CD4-positive, alpha-beta T cell (primary cell): Measurements from ENCODE around the gene DNAJB12. TPM values are rescaled to one million over a fixed set of nuclear protein-coding genes. Genes with fewer than 3 reads are reported as not detected.
"Not testable (repeated sequence)": the region's sequence is repeated elsewhere in the genome, so short reads cannot be mapped to it uniquely, and the experiment has no call there.

Experiments used
- ATAC-seq: fragments of 200-7000 bp; cut with Tn5 transposase; one replicate; pipeline ENCODE4 v1.10.0; 2022; ENCODE audit warnings: mild to moderate bottlenecking; ENCODE audit not compliant: poor library complexity
- CTCF ChIA-PET: fragments of 350-600 bp; sonication (Branson Sonifier 250); formaldehyde crosslinking; loops from one replicate; lab custom pipeline; 2021; ENCODE audit warnings: antibody characterized with exemption, inconsistent platforms; lab: Charles Lee
- POLR2A ChIA-PET: fragments of 350-600 bp; sonication (Branson Sonifier 250); formaldehyde crosslinking; loops from one replicate; lab custom pipeline; 2021; ENCODE audit warnings: antibody characterized with exemption, inconsistent platforms; lab: Charles Lee
- DNase-seq, 14 experiments: peaks; one replicate each; pipeline ENCODE4 v3.0.0-alpha.2; 2013 to 2020; ENCODE audit warnings: mixed read lengths in 2 of 14
- H3K27ac ChIP-seq, 2 donors: one replicate each; pipeline versions ENCODE4 v1.5.1 to v1.7.0; 2013; ENCODE audit warnings: low read length in 2 of 2, low read depth in 1 of 2, mild to moderate bottlenecking in 1 of 2
- H3K27me3 ChIP-seq, 2 experiments: 1 replicate in 1 of 2; 2 replicates in 1 of 2; pipeline versions ENCODE4 v1.6.1 to v1.7.0; 2013; ENCODE audit warnings: low read length in 2 of 2, control low read depth in 1 of 2, mild to moderate bottlenecking in 1 of 2, moderate library complexity in 1 of 2; ENCODE audit not compliant: insufficient read depth in 2 of 2, control insufficient read depth in 1 of 2
- H3K36me3 ChIP-seq: one replicate; pipeline ENCODE4 v1.6.1; 2013; ENCODE audit warnings: low read length, control low read depth; ENCODE audit not compliant: insufficient read depth
- H3K4me1 ChIP-seq: one replicate; pipeline ENCODE4 v1.6.1; 2013; ENCODE audit warnings: low read length, control low read depth; ENCODE audit not compliant: insufficient read depth
- H3K4me3 ChIP-seq: one replicate; pipeline ENCODE4 v1.5.1; 2013; ENCODE audit warnings: mild to moderate bottlenecking, low read length, moderate library complexity
- H3K9me3 ChIP-seq, 2 experiments: 1 replicate in 1 of 2; 2 replicates in 1 of 2; pipeline versions ENCODE4 v1.6.1 to v1.7.0; 2013; ENCODE audit warnings: low read length in 2 of 2, mild to moderate bottlenecking in 2 of 2, control low read depth in 1 of 2, moderate library complexity in 1 of 2; ENCODE audit not compliant: control insufficient read depth in 1 of 2, insufficient read depth in 1 of 2
- H3K27ac Mint-ChIP-seq: one replicate; pipeline ENCODE4 v1.8.0; 2020; ENCODE audit warnings: mixed read lengths
- H3K27me3 Mint-ChIP-seq: one replicate; pipeline ENCODE4 v1.8.0; 2021; ENCODE audit warnings: mixed read lengths
- H3K36me3 Mint-ChIP-seq: one replicate; pipeline ENCODE4 v1.8.0; 2021; ENCODE audit warnings: low read depth, mixed read lengths
- H3K4me1 Mint-ChIP-seq: one replicate; pipeline ENCODE4 v1.8.0; 2021; ENCODE audit warnings: low read depth, mixed read lengths
- H3K4me3 Mint-ChIP-seq: one replicate; pipeline ENCODE4 v1.8.0; 2020; ENCODE audit warnings: mild to moderate bottlenecking, mixed read lengths
- H3K9me3 Mint-ChIP-seq: one replicate; pipeline ENCODE4 v1.8.0; 2020; ENCODE audit warnings: mixed read lengths
- intact Hi-C, 2 experiments: fragments of 100-400 bp; cut with DNase I in 1 of 2; cut with micrococcal nuclease in 1 of 2; formaldehyde crosslinking; loops; one replicate each; pipeline versions ENCODE4 v1.15.1 to v1.9.0; 2023 to 2025; cut with DNase I, micrococcal nuclease
- total RNA-seq, 174 experiments: library from RNA in 2 of 174; stranded (reverse) in 2 of 174; gene quantifications; one replicate each; pipeline ENCODE4 v1.2.3 and lab custom pipeline; 2021 to 2026
- TF ChIP-seq, protein P1 (sequence below): fragments of 200-600 bp; IDR thresholded peaks from one replicate; pipeline ENCODE4 v1.8.0; 2022; ENCODE audit warnings: antibody characterized with exemption, mild to moderate bottlenecking

The DNAJB12 gene
- total RNA-seq, 2 experiments from 2014 or later: 25.2 to 27.0 TPM

DNA sequence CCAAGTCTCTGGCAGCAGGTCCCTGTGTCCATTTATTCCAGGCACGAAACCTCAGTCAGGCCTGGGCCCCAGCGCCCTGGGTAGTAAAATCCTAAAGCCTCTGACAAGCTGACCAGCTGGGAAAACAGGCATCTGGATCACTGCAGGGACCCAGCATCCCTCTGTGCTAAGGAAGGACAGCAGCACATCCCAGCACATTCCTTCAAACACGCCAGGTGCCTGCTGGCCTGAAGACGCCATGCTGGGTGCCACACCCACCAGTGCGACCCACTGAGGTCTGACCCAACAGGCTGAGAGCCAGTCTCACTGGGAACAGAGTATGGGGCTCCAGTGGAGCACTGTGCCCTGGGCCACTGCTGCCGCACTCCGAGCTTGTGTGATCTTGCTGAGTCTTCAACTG is 6.4 kb downstream of the DNAJB12 start:
- Mint-ChIP-seq H3K27ac (no peak overlapping the region), H3K9me3 (no peaks in the 10 kb centered on the region), H3K36me3 (peaks cover 54% of the 10 kb centered on the region), H3K4me1 (peaks cover 38% of the 10 kb centered on the region), H3K4me3 (no peak overlapping the region), H3K27me3 (no peaks in the 10 kb centered on the region)
- intact Hi-C loops: no loop called here
- DNase-seq (no peak), ATAC-seq (no peak)
- TF ChIP-seq, protein P1, sequence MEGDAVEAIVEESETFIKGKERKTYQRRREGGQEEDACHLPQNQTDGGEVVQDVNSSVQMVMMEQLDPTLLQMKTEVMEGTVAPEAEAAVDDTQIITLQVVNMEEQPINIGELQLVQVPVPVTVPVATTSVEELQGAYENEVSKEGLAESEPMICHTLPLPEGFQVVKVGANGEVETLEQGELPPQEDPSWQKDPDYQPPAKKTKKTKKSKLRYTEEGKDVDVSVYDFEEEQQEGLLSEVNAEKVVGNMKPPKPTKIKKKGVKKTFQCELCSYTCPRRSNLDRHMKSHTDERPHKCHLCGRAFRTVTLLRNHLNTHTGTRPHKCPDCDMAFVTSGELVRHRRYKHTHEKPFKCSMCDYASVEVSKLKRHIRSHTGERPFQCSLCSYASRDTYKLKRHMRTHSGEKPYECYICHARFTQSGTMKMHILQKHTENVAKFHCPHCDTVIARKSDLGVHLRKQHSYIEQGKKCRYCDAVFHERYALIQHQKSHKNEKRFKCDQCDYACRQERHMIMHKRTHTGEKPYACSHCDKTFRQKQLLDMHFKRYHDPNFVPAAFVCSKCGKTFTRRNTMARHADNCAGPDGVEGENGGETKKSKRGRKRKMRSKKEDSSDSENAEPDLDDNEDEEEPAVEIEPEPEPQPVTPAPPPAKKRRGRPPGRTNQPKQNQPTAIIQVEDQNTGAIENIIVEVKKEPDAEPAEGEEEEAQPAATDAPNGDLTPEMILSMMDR: no peak
- Histone ChIP-seq H3K27ac (no peak overlapping the region), H3K27me3 (no peaks in the 10 kb centered on the region), H3K4me3 (no peak overlapping the region), H3K4me1 (peaks cover 20% of the 10 kb centered on the region), H3K36me3 (peaks cover 60% of the 10 kb centered on the region), H3K9me3 (no peaks in the 10 kb centered on the region)
- ChIA-PET POLR2A (interaction anchor here (1.0 kb wide), 1 partner anchor 28 kb away, joined by 3 read pairs; no protein-coding TSS in a partner anchor), CTCF (no interaction called here)

DNA sequence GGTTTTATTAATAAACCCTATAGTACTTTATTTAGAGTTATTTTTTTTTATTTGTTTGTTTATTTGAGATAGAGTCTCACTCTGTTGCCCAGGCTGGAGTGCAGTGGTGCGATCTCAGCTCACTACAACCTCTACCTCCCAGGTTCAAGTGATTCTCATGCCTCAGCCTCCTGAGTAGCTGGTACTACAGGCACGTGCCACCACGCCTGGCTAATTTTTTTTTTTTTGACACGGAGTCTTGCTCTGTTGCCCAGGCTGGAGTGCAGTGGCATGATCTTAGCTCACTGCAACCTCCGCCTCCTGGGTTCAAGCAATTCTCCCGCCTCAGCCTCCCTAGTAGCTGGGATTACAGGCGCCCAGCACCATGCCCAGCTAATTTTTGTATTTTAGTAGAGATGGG is 8.6 kb downstream of the DNAJB12 start:
- H3K9me3 ChIP-seq, H3K27me3 Mint-ChIP-seq, H3K27ac Mint-ChIP-seq, H3K27me3 ChIP-seq, H3K27ac ChIP-seq, DNase-seq, ATAC-seq, H3K4me3 Mint-ChIP-seq, H3K4me3 ChIP-seq, CTCF ChIA-PET, intact Hi-C loops, H3K9me3 Mint-ChIP-seq: not testable (repeated sequence)
- H3K4me1 Mint-ChIP-seq: peaks cover 17% of the 10 kb centered on the region
- Histone ChIP-seq H3K36me3 (peaks cover 64% of the 10 kb centered on the region), H3K4me1 (peaks cover 13% of the 10 kb centered on the region)
- POLR2A ChIA-PET: interaction anchor here (1.2 kb wide), 1 partner anchor 292 kb away, joined by 5 read pairs; no protein-coding TSS in a partner anchor
- peaks cover 57% of the 10 kb centered on the region for H3K36me3 Mint-ChIP-seq

DNA sequence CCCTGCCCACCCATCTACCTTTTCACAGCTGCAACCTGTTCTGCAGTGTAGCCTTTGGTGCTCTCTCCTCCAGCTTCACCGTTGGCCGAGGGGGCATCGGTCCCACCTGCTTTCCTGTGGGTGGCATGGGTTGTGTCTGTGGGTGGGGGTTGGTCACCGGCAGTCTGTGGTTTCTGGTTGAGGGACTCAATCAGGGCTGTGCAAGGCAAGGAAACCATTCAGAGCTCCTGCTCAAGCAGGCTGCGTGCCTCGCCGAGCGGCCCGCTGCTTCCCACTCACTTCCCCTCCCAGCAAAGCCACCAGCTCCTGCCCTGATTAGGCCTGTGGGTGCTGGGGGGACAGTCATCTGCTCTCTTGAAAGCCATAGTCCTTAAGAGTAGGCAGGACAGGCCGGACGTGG is 9.8 kb downstream of the DNAJB12 start:
- POLR2A ChIA-PET: interaction anchor here (1.2 kb wide), 1 partner anchor 291 kb away, joined by 5 read pairs; no protein-coding TSS in a partner anchor
- no peak overlapping the region for H3K27ac Mint-ChIP-seq
- no peaks in the 10 kb centered on the region for H3K27me3 Mint-ChIP-seq
- Histone ChIP-seq H3K4me1 (peaks cover 20% of the 10 kb centered on the region), H3K27ac (no peak overlapping the region), H3K9me3 (no peaks in the 10 kb centered on the region), H3K4me3 (no peak overlapping the region), H3K27me3 (no peaks in the 10 kb centered on the region), H3K36me3 (peaks cover 59% of the 10 kb centered on the region)
- intact Hi-C loops: loop anchor here in 1 of 2 experiments (5.0 kb wide), 1 partner anchor 388 kb away; no protein-coding TSS in a partner anchor
- DNase-seq: no peak
- peaks cover 22% of the 10 kb centered on the region for H3K4me1 Mint-ChIP-seq
- CTCF ChIA-PET: interaction anchor here (0.7 kb wide), 1 partner anchor 572 kb away, joined by 5 read pairs; no protein-coding TSS in a partner anchor
- H3K36me3 Mint-ChIP-seq: peaks cover 57% of the 10 kb centered on the region
- TF ChIP-seq, protein P1: no peak
- H3K9me3 Mint-ChIP-seq: no peaks in the 10 kb centered on the region
- no peak for ATAC-seq
- no peak overlapping the region for H3K4me3 Mint-ChIP-seq

DNA sequence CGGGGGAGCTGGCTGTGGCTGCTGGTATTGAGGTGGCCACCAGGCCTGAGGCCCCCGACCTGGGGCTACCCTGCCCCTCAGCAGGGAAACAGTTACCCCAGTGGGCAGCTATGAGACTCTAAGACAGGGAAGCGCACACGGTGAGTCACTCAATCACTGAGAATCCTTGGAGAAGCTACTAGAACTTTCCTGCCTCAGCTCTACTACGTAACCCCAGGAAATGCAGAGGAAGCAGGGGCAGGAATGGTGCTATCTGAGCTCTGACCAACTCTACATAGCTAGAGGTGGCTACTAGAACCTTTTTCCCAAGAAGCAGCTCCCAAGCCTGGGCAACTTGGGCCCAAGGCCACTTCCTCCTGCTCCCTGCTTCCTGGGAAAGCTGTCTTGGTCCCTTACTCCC is 11.8 kb downstream of the DNAJB12 start:
- H3K36me3 ChIP-seq: peaks cover 48% of the 10 kb centered on the region
- intact Hi-C loops: loop anchor here in 1 of 2 experiments (5.0 kb wide), 1 partner anchor 386 kb away; no protein-coding TSS in a partner anchor
- H3K27ac Mint-ChIP-seq: no peak overlapping the region
- H3K9me3 Mint-ChIP-seq: no peaks in the 10 kb centered on the region
- H3K4me3 Mint-ChIP-seq: no peak overlapping the region
- peaks cover 47% of the 10 kb centered on the region for H3K36me3 Mint-ChIP-seq
- H3K9me3 ChIP-seq: no peaks in the 10 kb centered on the region
- ATAC-seq (no peak), DNase-seq (no peak)
- H3K27me3 ChIP-seq: no peaks in the 10 kb centered on the region
- CTCF ChIA-PET: no interaction called here
- TF ChIP-seq, protein P1: no peak
- peaks cover 7% of the 10 kb centered on the region for H3K4me1 Mint-ChIP-seq
- H3K27me3 Mint-ChIP-seq: no peaks in the 10 kb centered on the region
- POLR2A ChIA-PET: no interaction called here
- no peak overlapping the region for H3K27ac ChIP-seq
- H3K4me1 ChIP-seq: peaks cover 20% of the 10 kb centered on the region
- H3K4me3 ChIP-seq: no peak overlapping the region
